ENCODE data around the gene DEPP1. TPM values are rescaled to one million over a fixed set of nuclear protein-coding genes. Genes with fewer than 3 reads are reported as not detected.
A peak's percentile ranks its signal among the peaks of the same experiment; 100 is the strongest.
"Not testable (repeated sequence)": the region's sequence is repeated elsewhere in the genome, so short reads cannot be mapped to it uniquely, and the experiment has no call there.

Gene DEPP1
- total RNA-seq, 1 experiment from 2014 or later, result 1.6 TPM

- ChIA-PET CTCF (no interaction called here), POLR2A (no interaction called here)
- Mint-ChIP-seq H3K4me3 (no peak overlapping the region), H3K27me3 (ENCODE audit: low read depth) (peaks cover 4% of the 10 kb centered on the region; the same call in 1 of the 2 replicates), H3K36me3 (peaks cover 5% of the 10 kb centered on the region), H3K27ac (no peak overlapping the region), H3K4me1 (no peaks in the 10 kb centered on the region), H3K9me3 (peaks cover 23% of the 10 kb centered on the region)
- no peak for ATAC-seq
- no peak for TF ChIP-seq MYBL2 (CRISPR knock-in tag; IDR thresholded peaks at IDR 0.05)
- no peak for TF ChIP-seq ZNF396 (CRISPR knock-in tag; IDR thresholded peaks at IDR 0.05; ENCODE audit: borderline replicate concordance)
- no peak for TF ChIP-seq ZNF512 (CRISPR knock-in tag; IDR thresholded peaks at IDR 0.05; ENCODE audit: borderline replicate concordance)
- no peak for TF ChIP-seq FOXK1 (CRISPR knock-in tag; IDR thresholded peaks at IDR 0.05)
- no peak for TF ChIP-seq SMAD4 (CRISPR knock-in tag; IDR thresholded peaks at IDR 0.05)
- no peak for TF ChIP-seq ELF4 (CRISPR knock-in tag; IDR thresholded peaks at IDR 0.05; ENCODE audit: low read depth)
- no peak for DNase-seq (ENCODE audit: low spot score)
These were observed 44.8 kb upstream of the DEPP1 start for GRCh38 chr10:45023426-45023825.

GRCh38 chr10:45015590-45015989, 37.0 kb upstream of the DEPP1 start:
- Mint-ChIP-seq H3K9me3 (peaks cover 26% of the 10 kb centered on the region), H3K27me3 (ENCODE audit: low read depth) (no peaks in the 10 kb centered on the region), H3K36me3 (peaks cover 18% of the 10 kb centered on the region), H3K4me3 (no peak overlapping the region), H3K27ac (no peak overlapping the region), H3K4me1 (no peaks in the 10 kb centered on the region)
- TF ChIP-seq MYBL2 (CRISPR knock-in tag; IDR thresholded peaks at IDR 0.05), result no peak
- no peak for TF ChIP-seq KAT7 (CRISPR knock-in tag; IDR thresholded peaks at IDR 0.05; ENCODE audit: borderline replicate concordance)
- TF ChIP-seq ELF4 (CRISPR knock-in tag; IDR thresholded peaks at IDR 0.05; ENCODE audit: low read depth), result no peak
- no peak for TF ChIP-seq NR1H2 (CRISPR knock-in tag; IDR thresholded peaks at IDR 0.05)
- TF ChIP-seq ZNF317 (CRISPR knock-in tag; IDR thresholded peaks at IDR 0.05; ENCODE audit: borderline replicate concordance, low read depth), result no peak
- no peak for TF ChIP-seq NFE2L1 (CRISPR knock-in tag; IDR thresholded peaks at IDR 0.05)
- no peak for TF ChIP-seq RELA (CRISPR knock-in tag; IDR thresholded peaks at IDR 0.05; ENCODE audit: borderline replicate concordance)
- TF ChIP-seq, protein P1, sequence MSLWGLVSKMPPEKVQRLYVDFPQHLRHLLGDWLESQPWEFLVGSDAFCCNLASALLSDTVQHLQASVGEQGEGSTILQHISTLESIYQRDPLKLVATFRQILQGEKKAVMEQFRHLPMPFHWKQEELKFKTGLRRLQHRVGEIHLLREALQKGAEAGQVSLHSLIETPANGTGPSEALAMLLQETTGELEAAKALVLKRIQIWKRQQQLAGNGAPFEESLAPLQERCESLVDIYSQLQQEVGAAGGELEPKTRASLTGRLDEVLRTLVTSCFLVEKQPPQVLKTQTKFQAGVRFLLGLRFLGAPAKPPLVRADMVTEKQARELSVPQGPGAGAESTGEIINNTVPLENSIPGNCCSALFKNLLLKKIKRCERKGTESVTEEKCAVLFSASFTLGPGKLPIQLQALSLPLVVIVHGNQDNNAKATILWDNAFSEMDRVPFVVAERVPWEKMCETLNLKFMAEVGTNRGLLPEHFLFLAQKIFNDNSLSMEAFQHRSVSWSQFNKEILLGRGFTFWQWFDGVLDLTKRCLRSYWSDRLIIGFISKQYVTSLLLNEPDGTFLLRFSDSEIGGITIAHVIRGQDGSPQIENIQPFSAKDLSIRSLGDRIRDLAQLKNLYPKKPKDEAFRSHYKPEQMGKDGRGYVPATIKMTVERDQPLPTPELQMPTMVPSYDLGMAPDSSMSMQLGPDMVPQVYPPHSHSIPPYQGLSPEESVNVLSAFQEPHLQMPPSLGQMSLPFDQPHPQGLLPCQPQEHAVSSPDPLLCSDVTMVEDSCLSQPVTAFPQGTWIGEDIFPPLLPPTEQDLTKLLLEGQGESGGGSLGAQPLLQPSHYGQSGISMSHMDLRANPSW (CRISPR knock-in tag; conservative IDR thresholded peaks at IDR 0.05; ENCODE audit: low read depth), result no peak
- TF ChIP-seq, protein P2, sequence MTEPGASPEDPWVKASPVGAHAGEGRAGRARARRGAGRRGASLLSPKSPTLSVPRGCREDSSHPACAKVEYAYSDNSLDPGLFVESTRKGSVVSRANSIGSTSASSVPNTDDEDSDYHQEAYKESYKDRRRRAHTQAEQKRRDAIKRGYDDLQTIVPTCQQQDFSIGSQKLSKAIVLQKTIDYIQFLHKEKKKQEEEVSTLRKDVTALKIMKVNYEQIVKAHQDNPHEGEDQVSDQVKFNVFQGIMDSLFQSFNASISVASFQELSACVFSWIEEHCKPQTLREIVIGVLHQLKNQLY (CRISPR knock-in tag; IDR thresholded peaks at IDR 0.05), result no peak
- TF ChIP-seq ZNF263 (CRISPR knock-in tag; IDR thresholded peaks at IDR 0.05; ENCODE audit: low read depth), result no peak
- ChIA-PET CTCF (no interaction called here), POLR2A (no interaction called here)
- DNase-seq (ENCODE audit: low spot score) (no peak), ATAC-seq (no peak)

DNA sequence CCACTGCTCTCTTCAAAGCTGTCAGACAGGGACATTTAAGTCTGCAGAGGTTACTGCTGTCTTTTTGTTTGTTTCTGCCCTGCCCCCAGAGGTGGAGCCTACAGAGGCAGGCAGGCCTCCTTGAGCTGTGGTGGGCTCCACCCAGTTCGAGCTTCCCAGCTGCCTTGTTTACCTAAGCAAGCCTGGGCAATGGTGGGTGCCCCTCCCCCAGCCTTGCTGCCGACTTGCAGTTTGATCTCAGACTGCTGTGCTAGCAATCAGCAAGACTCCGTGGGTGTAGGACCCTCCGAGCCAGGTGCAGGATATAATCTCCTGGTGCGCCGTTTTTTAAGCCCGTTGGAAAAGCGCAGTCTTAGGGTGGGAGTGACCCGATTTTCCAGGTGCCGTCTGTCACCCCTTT, 35.9 kb upstream of the DEPP1 start:
- H3K27me3 Mint-ChIP-seq (ENCODE audit: low read depth); POLR2A ChIA-PET; H3K4me3 Mint-ChIP-seq; CTCF ChIA-PET; H3K27ac Mint-ChIP-seq; DNase-seq (ENCODE audit: low spot score); ATAC-seq; H3K4me1 Mint-ChIP-seq: not testable (repeated sequence)
- peaks cover 26% of the 10 kb centered on the region for H3K9me3 Mint-ChIP-seq
- peaks cover 18% of the 10 kb centered on the region for H3K36me3 Mint-ChIP-seq

- ChIA-PET CTCF (interaction anchor here (1.6 kb wide), 1 partner anchor 76 kb away, joined by 6 read pairs; no protein-coding TSS in a partner anchor), POLR2A (no interaction called here)
- H3K4me1 Mint-ChIP-seq, result peaks cover 9% of the 10 kb centered on the region
- no peak overlapping the region for H3K27ac Mint-ChIP-seq
- no peaks in the 10 kb centered on the region for H3K27me3 Mint-ChIP-seq (ENCODE audit: low read depth)
- no peak for DNase-seq (ENCODE audit: low spot score)
- no peak overlapping the region for H3K4me3 Mint-ChIP-seq
- H3K9me3 Mint-ChIP-seq, result peaks cover 3% of the 10 kb centered on the region
- peak; percentile 78 for ATAC-seq
- H3K36me3 Mint-ChIP-seq, result peaks cover 16% of the 10 kb centered on the region
- no peak for TF ChIP-seq AR (CRISPR knock-in tag; IDR thresholded peaks at IDR 0.05)
- TF ChIP-seq, protein P3, sequence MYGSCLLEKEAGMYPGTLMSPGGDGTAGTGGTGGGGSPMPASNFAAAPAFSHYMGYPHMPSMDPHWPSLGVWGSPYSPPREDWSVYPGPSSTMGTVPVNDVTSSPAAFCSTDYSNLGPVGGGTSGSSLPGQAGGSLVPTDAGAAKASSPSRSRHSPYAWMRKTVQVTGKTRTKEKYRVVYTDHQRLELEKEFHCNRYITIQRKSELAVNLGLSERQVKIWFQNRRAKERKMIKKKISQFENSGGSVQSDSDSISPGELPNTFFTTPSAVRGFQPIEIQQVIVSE (CRISPR knock-in tag; IDR thresholded peaks at IDR 0.05; ENCODE audit: borderline replicate concordance), result no peak
- TF ChIP-seq, protein P4, sequence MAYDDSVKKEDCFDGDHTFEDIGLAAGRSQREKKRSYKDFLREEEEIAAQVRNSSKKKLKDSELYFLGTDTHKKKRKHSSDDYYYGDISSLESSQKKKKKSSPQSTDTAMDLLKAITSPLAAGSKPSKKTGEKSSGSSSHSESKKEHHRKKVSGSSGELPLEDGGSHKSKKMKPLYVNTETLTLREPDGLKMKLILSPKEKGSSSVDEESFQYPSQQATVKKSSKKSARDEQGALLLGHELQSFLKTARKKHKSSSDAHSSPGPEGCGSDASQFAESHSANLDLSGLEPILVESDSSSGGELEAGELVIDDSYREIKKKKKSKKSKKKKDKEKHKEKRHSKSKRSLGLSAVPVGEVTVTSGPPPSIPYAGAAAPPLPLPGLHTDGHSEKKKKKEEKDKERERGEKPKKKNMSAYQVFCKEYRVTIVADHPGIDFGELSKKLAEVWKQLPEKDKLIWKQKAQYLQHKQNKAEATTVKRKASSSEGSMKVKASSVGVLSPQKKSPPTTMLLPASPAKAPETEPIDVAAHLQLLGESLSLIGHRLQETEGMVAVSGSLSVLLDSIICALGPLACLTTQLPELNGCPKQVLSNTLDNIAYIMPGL (CRISPR knock-in tag; IDR thresholded peaks at IDR 0.05), result no peak
- TF ChIP-seq GABPB1 (CRISPR knock-in tag; IDR thresholded peaks at IDR 0.05), result 0 out of 2 replicates have a peak, but pooled peaks have one; percentile 16
These were observed 30.0 kb upstream of the DEPP1 start for GRCh38 chr10:45008524-45009161.
